T follicular helper cell (primary cell): ENCODE measurements around the gene ATG16L1.

ENCODE experiments used
- DNase-seq: peaks from one replicate; pipeline ENCODE4 v3.0.0-alpha.2; 2020; ENCODE audit warnings: low read depth
- total RNA-seq, 2 experiments: gene quantifications; one replicate each; lab custom pipeline; 2026; lab: John Stamatoyannopoulos, UW

ATG16L1 gene
- total RNA-seq: 66.1 to 125 reads per million in 2 experiments

DNA sequence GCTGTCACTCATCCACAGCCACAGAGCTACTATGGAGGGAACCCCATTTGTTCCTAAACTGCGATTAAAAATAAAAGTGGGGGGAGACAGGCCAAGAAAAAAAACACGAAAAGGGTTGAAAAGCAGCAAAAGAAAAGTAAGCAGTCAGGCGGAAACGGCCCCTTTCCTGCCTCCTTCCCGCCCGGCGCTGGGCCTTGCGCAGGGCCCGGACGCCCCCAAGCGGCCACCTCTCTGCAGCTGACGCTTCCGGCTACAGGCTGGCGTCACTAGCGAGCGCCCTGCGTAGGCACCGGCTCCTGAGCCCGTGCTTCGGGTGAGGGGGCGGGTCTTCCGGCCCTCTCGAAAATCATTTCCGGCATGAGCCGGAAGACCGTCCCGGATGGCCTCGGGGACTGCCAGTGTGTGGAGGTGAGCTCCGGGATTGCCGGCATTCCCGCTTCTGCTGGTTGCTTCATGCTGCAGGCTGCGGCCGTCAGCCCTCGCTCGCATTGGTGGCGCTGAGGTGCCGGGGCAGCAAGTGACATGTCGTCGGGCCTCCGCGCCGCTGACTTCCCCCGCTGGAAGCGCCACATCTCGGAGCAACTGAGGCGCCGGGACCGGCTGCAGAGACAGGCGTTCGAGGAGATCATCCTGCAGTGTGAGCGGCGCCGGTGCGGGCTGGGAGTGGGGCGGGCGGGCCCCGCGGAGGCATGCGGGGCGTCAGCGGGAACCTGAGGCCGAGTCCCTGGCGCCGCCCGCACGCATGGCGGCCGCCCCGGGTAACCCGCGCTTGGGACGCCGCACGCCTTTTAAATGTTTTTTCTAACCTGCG is at the start of gene ATG16L1:
Gene ATG16L1 (plus strand): TSS at position 368 of the 811 bp plus-strand sequence. CDS start 155 bp downstream, at position 523.
- DNase-seq: peak; percentile 94

GRCh38 chr2:233202531-233202944 is 48.9 kb upstream of the ATG16L1 start:
- no peak for DNase-seq

GRCh38 chr2:233203060-233203459 is 48.4 kb upstream of the ATG16L1 start:
- DNase-seq: no peak

DNA sequence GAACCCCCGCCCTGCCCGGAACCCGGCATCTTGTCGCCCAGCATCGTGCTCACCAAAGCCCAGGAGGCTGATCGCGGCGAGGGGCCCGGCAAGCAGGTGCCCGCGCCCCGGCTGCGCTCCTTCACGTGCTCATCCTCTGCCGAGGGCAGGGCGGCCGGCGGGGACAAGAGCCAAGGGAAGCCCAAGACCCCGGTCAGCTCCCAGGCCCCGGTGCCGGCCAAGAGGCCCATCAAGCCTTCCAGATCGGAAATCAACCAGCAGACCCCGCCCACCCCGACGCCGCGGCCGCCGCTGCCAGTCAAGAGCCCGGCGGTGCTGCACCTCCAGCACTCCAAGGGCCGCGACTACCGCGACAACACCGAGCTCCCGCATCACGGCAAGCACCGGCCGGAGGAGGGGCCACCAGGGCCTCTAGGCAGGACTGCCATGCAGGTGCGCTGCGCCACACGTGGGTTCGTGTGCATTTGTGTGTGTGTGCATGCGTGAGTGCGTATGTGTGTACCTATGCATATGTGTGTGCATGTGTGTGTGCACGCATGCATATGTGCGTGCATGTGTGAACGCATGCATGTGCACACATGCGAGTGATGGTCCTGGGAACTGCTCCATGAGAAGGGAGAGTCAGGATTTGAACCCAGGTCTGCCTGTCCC is 47.1 kb upstream of the ATG16L1 start:
- DNase-seq: no peak

- no peak for DNase-seq
Observed at GRCh38 chr2:233208382-233209116, 42.9 kb upstream of the ATG16L1 start.

GRCh38 chr2:233209117-233209532 is 42.3 kb upstream of the ATG16L1 start:
- DNase-seq: no peak

GRCh38 chr2:233209533-233210171 is 41.8 kb upstream of the ATG16L1 start:
- no peak for DNase-seq

- no peak for DNase-seq
Observed at GRCh38 chr2:233210281-233210680, 41.2 kb upstream of the ATG16L1 start.

- DNase-seq: no peak
Observed at GRCh38 chr2:233210843-233211547, 40.5 kb upstream of the ATG16L1 start.

DNA sequence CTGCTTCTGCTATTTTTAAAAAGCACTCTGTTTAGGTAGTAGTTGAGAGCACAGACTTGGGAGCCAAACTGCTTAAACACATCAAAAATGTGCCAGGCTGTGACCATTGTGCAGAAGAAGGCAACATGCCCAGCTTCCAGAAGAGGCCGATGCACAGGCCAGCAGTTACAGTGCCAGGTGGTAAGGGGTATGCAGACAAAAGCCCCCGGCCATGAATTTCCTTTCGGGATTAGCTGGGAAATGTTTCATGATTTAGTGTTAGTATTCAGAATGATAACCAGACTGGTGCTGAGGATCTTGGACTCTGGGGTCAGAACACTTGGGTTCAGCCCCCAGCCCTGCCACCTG is 40.0 kb upstream of the ATG16L1 start:
- DNase-seq: no peak

- no peak for DNase-seq
Observed at GRCh38 chr2:233213011-233213410, 38.5 kb upstream of the ATG16L1 start.

GRCh38 chr2:233213975-233214374 is 37.5 kb upstream of the ATG16L1 start:
- no peak for DNase-seq

DNA sequence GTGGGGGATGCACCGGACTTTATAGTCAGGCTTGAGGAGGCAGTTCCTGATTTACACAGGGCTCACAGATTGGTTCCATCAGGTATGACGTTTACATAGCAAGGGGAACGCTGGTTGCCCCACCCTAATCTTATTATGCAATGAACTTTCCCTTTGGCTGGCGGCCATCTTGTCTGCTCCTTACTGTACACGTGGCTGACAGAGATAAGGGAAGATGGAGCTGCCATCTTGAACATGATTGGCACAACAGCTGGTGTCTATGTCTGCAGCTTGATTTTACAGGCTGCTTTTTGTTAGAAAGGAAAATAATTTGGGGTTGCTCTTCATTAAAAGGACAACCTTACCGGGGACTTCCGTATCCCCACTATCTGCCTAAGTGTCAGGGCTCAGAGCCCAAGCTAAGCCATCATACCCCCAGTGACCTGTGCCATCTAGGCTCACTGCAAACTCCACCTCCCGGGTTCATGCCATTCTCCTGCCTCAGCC is 33.5 kb upstream of the ATG16L1 start:
- DNase-seq: no peak

DNA sequence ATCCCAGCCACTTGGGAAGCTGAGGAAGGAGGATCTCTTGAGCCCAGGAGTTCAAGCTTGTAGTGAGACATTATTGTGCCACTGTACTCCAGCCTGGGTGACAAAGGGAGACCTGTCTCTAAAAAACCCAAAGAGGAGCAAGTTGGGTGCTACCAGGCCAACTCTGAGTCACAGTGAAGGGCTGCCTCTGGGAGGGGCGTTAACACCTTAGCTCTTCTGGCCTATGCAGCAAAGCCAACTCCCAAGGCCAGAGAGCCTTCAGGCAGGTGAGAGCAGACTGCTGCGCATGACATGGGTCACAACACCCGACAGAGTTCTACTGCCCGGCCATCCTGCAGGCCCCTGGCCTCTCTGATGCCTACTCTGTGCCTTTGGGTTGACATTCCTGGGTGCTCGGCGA is 32.6 kb upstream of the ATG16L1 start:
- no peak for DNase-seq

DNA sequence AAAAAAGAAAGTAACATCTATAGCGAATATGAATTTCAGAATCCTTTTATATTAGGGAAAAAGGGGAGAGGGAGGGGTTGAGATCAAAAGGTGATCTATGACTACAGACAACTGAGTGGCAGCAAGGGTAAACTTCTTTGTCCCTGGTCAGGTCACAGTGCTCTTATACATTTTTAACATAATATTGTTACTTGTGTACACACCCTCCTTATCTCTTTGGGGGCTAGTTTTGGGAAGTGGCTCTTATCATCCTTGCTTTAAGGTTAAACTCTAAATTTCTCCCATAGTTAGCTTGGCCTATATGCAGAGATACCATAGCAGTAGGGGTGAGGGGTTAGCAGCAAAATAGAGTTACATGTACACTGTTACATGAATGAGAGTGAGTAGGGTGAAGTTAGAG is 31.6 kb upstream of the ATG16L1 start:
- DNase-seq: no peak

- no peak for DNase-seq
Observed at GRCh38 chr2:233221378-233222063, 30.0 kb upstream of the ATG16L1 start.

- no peak for DNase-seq
Observed at GRCh38 chr2:233223059-233223894, 28.2 kb upstream of the ATG16L1 start.

DNA sequence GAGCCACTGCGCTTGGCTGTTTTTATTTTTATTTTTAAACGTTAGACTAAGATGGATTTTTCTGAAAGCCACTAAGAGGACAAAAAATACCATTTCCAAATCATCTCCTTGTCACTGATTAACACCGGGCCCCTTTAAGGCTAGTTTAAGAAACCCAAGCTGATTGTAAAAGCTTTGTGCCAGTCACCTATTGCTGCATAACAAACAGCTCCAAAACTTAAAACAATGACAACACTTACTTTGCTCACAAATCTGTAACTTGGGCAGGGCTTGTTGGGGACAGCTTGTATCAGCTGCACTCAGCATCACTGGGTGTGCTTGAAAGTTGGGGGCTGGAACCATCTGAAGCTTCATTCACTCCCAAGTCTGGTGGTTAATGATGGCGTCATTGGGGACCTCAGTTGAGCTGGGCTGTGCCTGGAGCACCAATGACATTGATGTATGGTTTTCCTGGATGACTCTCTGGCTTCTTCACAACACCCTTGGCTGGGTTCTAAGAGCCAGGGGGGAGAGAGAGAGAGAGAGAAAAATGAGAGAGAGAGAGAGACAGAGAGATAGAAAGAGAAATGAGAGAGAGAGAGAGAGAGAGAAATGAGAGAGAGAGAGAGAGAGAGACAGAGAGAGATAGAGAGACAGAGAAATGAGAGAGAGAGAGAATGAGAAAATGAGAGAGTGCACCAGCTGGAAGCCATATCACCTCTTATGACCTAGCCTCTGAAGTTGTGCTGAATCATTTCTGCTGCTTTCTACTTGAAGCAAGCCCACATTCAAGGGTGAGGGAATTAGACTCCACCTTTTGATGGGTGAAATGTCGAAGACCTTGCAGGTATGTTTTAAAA is 26.0 kb upstream of the ATG16L1 start:
- DNase-seq: no peak

DNA sequence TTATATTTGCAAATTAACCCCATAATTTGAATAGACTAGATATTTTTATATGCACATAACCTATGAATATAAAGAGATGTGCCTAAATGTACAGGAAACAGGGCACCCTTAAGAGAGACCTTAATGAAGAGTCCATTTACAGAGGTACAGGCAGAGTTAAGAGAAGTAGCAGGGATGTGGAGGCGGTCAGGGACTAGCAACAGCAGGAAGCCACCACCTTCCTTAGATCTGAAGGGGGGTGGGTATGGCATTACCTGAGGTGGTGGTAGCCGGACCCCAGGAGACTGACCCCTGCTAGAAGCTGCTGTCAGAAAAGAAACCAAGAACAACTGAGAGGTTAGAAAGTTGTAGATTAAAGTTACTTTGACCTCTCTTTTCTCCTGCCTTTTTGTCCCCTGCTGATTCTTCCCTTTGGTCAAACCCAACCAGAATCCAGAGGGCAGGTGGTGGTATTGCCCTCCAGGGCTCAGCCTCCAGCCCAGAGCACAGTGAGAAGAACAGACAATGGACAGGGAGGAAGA is 24.9 kb upstream of the ATG16L1 start:
- no peak for DNase-seq
